ENCODE measurements around the gene RAC2.

- no peak for TF ChIP-seq POLR2A (IDR thresholded peaks at IDR 0.05)
- TF ChIP-seq, protein P1, sequence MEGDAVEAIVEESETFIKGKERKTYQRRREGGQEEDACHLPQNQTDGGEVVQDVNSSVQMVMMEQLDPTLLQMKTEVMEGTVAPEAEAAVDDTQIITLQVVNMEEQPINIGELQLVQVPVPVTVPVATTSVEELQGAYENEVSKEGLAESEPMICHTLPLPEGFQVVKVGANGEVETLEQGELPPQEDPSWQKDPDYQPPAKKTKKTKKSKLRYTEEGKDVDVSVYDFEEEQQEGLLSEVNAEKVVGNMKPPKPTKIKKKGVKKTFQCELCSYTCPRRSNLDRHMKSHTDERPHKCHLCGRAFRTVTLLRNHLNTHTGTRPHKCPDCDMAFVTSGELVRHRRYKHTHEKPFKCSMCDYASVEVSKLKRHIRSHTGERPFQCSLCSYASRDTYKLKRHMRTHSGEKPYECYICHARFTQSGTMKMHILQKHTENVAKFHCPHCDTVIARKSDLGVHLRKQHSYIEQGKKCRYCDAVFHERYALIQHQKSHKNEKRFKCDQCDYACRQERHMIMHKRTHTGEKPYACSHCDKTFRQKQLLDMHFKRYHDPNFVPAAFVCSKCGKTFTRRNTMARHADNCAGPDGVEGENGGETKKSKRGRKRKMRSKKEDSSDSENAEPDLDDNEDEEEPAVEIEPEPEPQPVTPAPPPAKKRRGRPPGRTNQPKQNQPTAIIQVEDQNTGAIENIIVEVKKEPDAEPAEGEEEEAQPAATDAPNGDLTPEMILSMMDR (IDR thresholded peaks at IDR 0.05) = no peak
Measured at GRCh38 chr22:37245740-37246139, 1.7 kb upstream of the RAC2 start.
